Small intestine (tissue), 7 donors: ENCODE results near the gene CACNA1I. TPM values are rescaled to one million over a fixed set of nuclear protein-coding genes. Genes with fewer than 3 reads are reported as not detected.

Experiments
- DNase-seq, 2 donors: peaks; one replicate each; pipeline versions ENCODE4 v3.0.0 to v3.0.0-alpha.2; 2013
- FAIRE-seq: peaks from 2 replicates; lab custom pipeline; 2012; peaks lifted over from hg19 to GRCh38; lab: Jason Lieb, UNC
- H3K27ac ChIP-seq, 3 donors: one replicate each; pipeline ENCODE4 v1.5.1; 2013; ENCODE audit warnings: low read length in 2 of 3, mild to moderate bottlenecking in 2 of 3, control low read depth in 1 of 3, inconsistent platforms in 1 of 3, low read depth in 1 of 3, moderate library complexity in 1 of 3
- H3K27me3 ChIP-seq, 3 donors: one replicate each; pipeline ENCODE4 v1.6.1; 2013; ENCODE audit warnings: low read length in 3 of 3, inconsistent platforms in 1 of 3; ENCODE audit not compliant: control insufficient read depth in 3 of 3, insufficient read depth in 3 of 3
- H3K36me3 ChIP-seq, 3 donors: one replicate each; pipeline ENCODE4 v1.6.1; 2013; ENCODE audit warnings: low read length in 3 of 3, inconsistent platforms in 1 of 3, low read depth in 1 of 3, mild to moderate bottlenecking in 1 of 3, moderate library complexity in 1 of 3; ENCODE audit not compliant: control insufficient read depth in 3 of 3, insufficient read depth in 2 of 3
- H3K4me1 ChIP-seq, 3 donors: one replicate each; pipeline ENCODE4 v1.6.1; 2013; ENCODE audit warnings: low read length in 2 of 3, inconsistent platforms in 1 of 3, low read depth in 1 of 3, mild to moderate bottlenecking in 1 of 3, moderate library complexity in 1 of 3; ENCODE audit not compliant: control insufficient read depth in 3 of 3, insufficient read depth in 2 of 3
- H3K4me3 ChIP-seq, 3 donors: one replicate each; pipeline ENCODE4 v1.5.1; 2013; ENCODE audit warnings: low read length in 3 of 3, control low read depth in 1 of 3, inconsistent platforms in 1 of 3, low read depth in 1 of 3, mild to moderate bottlenecking in 1 of 3, moderate library complexity in 1 of 3
- H3K9me3 ChIP-seq, 2 donors: one replicate each; pipeline ENCODE4 v1.6.1; 2013; ENCODE audit warnings: low read depth in 1 of 2, low read length in 1 of 2; ENCODE audit not compliant: control insufficient read depth in 2 of 2, insufficient read depth in 1 of 2
- WGBS, 3 donors: extraction: QIAGEN DNeasy Blood & Tissue Kit; methylation state at CpG; one replicate each; pipeline ENCODE4 v1.1.7; 2013; 5-methylcytosine and 5-hydroxymethylcytosine counted together
- polyA plus RNA-seq, 4 donors: library from polyadenylated mRNA; stranded (reverse) in 3 of 4; unstranded in 1 of 4; fragments of 200-250 nt in 3 of 4; fragments of 120-200 nt in 1 of 4; gene quantifications; one replicate each; pipeline versions ENCODE4 v1.2.1 to v1.2.3, GENCODE V29; 2013
- donor health status: healthy with polysubstance abuse.
- donor health status: control.
- donor health status: control.
- donor health status: Bipolar disorder and iron deficiency.
- donor health status: healthy.

The CACNA1I gene
- polyA plus RNA-seq, 4 donors, result under 0.01 to 0.25 (median 0.18) TPM; not detected in 1

DNA sequence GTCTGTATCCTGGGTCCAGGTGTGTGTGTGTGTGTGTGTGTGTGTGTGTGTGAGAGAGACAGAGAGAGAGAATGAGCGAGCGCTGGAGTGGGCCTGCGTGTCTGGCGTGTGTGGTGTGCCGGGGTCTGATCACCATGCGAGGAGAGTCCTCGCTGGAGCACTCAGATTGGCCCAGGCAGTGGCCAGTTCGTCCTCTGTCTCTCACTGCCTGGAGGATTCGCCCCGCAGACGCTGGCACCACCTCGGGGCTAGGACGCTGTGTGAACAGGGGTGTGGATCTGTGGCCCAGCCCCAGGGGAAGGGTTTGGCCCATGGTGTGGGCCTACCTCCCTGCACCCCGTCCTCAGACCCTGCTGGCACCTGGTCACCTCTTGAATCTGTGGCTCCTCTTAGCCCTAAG lies 11.6 kb upstream of the CACNA1I start:
- DNase-seq (no peak), FAIRE-seq (no peak)
- Histone ChIP-seq H3K4me1 (no peaks in the 10 kb centered on the region), H3K36me3 (no peaks in the 10 kb centered on the region), H3K9me3 (no peaks in the 10 kb centered on the region), H3K27ac (no peak overlapping the region), H3K27me3 (peaks cover 3 to 64% (median 21%) of the 10 kb centered on the region in 3 donors), H3K4me3 (no peak overlapping the region)
- 85 to 88% (median 87%) methylated on average over 10 to 14 of the region's 14 CpGs for WGBS, 3 donors

DNA sequence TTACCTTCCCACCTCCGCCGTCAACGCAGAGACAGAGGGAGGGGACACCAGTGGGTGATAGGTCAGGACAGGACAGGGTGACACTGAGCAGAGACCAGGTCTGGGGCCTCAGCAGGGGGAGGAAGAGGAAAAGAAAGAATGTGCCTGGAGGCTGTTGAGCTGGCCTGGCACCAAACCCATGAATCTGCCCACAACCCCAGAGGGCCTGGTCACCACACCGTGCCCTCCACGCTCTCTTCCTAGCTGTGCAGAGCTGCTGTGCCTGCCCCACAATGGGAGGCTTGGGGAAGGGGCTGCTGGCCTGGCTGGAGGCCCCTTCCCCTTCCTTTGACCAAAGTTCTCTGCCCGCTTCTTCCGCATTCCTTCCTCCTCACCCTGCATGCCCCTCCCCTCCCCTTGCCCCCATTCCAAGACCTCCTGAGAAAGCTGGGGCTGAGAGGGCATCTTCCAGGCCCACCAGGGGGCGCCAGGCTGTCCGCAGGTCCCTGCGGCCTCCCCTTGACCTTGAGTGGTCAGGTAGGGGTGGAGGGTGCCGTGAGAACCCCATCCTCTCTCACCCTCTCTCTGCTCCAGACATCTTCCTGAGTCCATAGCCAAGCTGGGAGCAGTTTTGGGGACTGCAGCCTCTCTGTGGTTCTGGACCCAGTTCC lies 11.0 kb upstream of the CACNA1I start:
- H3K4me3 ChIP-seq, result no peak overlapping the region
- H3K9me3 ChIP-seq, result no peaks in the 10 kb centered on the region
- 31 to 56% (median 45%) methylated on average over 9 to 11 of the region's 11 CpGs for WGBS, 3 donors
- H3K27ac ChIP-seq, result no peak overlapping the region
- H3K4me1 ChIP-seq, result no peaks in the 10 kb centered on the region
- peaks cover 3 to 64% (median 21%) of the 10 kb centered on the region in 3 donors for H3K27me3 ChIP-seq
- DNase-seq (peak in 1 of 2 donors; percentile 23), FAIRE-seq (no peak)
- no peaks in the 10 kb centered on the region for H3K36me3 ChIP-seq

DNA sequence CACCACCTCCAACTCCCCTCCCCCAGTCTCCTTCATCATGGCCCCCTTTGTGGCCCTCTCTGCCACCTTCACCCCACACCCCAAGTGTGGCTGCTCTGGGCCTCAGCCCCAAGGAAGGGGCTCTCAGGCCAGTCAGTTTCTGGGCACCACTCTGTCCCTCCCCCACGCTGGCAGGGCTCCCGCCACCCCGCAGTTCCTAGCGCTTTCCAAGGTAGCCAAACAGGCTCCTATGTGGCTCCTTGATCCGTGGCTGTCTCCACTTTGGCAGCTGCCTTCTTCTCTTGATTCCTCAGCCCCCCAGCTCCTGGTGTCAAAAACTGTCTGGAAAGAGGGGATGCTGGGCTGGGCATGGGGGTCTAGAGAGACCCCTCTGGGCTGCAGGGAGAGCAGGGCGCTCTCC lies 10.4 kb upstream of the CACNA1I start:
- WGBS, 3 donors, result 29 to 49% (median 36%) methylated on average over 6 of the region's 6 CpGs
- Histone ChIP-seq H3K27me3 (peaks cover 3 to 64% (median 21%) of the 10 kb centered on the region in 3 donors), H3K4me3 (no peak overlapping the region), H3K9me3 (no peaks in the 10 kb centered on the region), H3K36me3 (no peaks in the 10 kb centered on the region), H3K4me1 (no peaks in the 10 kb centered on the region), H3K27ac (no peak overlapping the region)
- DNase-seq, result no peak
- FAIRE-seq, result no peak

DNA sequence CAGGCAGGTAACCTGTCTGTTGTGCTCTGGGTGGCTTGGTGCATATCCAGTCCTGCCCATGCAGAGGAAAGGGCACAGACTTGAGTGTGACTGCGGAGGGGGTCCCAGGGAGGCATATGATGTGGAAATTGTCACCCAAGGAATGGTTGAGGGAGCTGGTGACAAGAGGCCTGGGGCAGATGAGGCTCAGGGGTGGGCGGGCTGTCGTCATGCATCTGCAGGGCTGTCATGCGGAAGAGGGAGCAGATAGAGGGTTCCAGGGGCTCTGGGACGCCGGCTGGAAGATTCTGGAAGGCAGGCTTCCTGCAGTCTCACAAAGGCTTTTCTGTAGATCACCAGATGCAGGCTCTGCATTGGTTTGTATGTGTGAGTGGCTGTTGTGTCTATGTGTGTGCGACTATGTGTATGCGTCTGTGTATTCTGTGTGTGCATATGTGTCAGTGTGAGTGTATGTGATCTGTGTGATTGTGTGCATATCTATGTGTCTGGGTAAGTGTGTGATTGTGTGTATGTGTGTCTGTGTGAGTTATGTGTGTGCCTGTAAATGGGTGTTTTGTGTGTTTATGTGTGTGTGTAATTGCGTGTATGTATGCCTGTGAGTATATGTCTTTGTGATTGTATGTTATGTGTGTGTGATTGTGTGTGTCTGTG lies 7.6 kb upstream of the CACNA1I start:
- Histone ChIP-seq H3K36me3 (no peaks in the 10 kb centered on the region), H3K4me3 (no peak overlapping the region), H3K27ac (no peak overlapping the region), H3K27me3 (peaks cover 0 to 42% (median 12%) of the 10 kb centered on the region in 3 donors), H3K9me3 (peaks cover 0 to 2% of the 10 kb centered on the region in 2 donors), H3K4me1 (no peaks in the 10 kb centered on the region)
- DNase-seq (no peak), FAIRE-seq (no peak)
- 66 to 76% (median 75%) methylated on average over 9 of the region's 9 CpGs for WGBS, 3 donors

DNA sequence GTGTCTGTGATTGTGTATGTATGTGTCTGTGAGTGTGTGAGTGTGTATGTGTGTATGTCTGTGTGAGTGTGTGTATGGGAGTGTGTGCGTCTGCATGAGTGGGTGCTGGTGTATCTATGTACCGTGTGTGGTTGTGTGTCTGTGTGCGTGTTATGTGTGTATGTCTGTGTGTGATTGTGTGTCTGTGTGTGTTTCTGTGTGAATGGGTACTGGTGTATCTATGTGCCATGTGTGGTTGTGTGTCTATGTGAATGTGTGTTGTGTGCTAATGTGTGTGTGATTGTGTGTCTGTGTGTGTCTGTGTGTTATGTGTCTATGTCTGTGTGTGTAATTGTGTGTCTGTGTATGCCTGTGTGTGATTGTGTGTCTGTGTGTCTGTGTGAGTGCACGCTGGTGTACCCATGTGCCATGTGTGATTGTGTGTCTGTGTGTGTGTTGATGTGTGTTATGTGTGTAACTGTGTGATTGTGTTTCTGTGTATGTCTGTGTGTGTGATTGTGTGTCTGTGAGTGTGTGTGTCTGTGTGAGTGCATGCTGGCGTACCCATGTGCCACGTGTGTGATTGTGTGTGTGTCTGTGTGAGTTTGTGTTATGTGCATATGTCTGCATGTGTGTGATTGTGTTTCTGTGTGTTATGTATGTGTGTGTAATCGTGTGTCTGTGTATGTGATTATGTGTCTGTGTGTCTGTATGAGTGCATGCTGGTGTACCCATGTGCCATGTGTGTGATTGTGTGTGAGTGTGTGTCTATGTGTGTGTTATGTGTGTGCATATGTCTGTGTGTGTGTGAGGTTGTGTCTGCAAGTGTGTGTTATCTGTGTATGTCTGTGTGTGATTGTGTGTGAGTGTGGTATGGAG lies 6.8 kb upstream of the CACNA1I start:
- DNase-seq (no peak), FAIRE-seq (no peak)
- WGBS, 3 donors, result 79 to 89% (median 81%) methylated on average over 7 of the region's 7 CpGs
- no peaks in the 10 kb centered on the region for H3K36me3 ChIP-seq
- H3K9me3 ChIP-seq, result peaks cover 0 to 2% of the 10 kb centered on the region in 2 donors
- H3K27ac ChIP-seq, result no peak overlapping the region
- H3K27me3 ChIP-seq, result peaks cover 0 to 35% (median 6%) of the 10 kb centered on the region in 3 donors
- H3K4me3 ChIP-seq, result no peak overlapping the region
- no peaks in the 10 kb centered on the region for H3K4me1 ChIP-seq

DNA sequence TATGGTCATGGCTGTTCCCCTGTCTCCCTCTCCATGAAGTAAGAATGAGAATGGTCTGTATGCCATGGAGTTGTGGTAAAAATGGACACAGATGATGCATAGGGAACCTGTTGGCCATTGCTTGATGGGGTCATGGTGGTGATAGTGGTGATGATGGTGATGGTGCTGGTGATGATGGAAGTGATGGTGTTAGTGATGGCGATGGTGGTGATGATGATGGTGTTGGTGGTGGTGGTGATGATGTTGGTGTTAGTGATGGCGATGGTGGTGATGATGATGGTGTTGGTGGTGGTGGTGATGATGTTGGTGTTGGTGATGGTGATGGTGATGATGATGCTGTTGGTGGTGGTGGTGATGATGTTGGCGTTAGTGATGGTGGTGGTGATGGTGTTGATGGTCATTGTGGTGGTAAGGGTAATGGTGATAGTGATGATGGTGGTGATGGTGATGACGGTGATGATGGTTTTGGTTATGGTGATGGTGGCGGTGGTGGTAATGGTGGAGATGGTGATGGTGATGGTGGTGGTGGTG lies 5.1 kb upstream of the CACNA1I start:
- Histone ChIP-seq H3K4me3 (no peak overlapping the region), H3K9me3 (peaks cover 0 to 2% of the 10 kb centered on the region in 2 donors), H3K4me1 (no peaks in the 10 kb centered on the region), H3K27me3 (peaks cover 0 to 18% (median 0%) of the 10 kb centered on the region in 3 donors), H3K36me3 (no peaks in the 10 kb centered on the region), H3K27ac (no peak overlapping the region)
- no peak for DNase-seq
- no peak for FAIRE-seq
- 95 to 97% (median 96%) methylated on average over 5 of the region's 5 CpGs for WGBS, 3 donors

DNA sequence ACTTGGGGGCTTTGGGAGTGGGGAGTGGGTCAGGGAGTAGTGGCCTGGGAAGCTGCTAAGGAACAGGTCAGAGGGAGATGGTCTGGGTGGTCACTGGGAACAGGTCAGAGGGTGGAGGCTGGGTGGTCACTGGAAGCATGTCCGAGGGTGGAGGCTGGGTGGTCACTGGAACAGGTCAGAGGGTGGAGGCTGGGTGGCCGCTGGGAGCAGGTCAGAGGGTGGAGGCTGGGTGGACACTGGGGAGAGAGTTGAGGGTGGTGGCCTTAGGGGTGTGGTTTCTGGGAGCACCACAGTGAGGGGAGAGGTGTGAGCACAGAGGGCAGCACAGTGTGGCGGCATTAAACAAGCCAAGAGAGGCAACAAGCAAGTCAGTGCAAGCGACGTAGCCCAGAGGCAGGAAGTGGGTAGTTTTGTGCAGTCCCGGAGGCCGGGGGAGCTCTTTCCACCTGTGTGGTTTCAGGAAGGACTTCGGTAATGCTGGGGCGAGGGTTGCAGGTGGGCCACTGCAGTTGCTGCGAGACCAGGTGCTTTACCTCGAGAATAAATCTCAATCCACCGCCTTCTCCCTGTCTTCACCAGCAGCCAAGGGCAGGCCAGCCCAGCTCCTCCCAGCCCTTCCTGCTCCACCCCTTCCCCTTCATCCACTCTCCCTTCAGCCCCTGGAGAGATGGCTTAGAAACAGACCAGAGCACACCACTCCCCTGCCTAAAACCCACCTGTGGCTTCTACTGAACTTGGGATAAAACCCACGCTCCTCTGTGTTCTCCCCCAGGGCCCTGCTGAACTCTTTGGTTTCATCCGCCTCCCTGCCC lies 3.2 kb upstream of the CACNA1I start:
- WGBS, 3 donors, result 45 to 58% (median 57%) methylated on average over 11 to 14 of the region's 14 CpGs
- H3K4me3 ChIP-seq, result no peak overlapping the region
- H3K27me3 ChIP-seq, result peaks cover 0 to 5% (median 0%) of the 10 kb centered on the region in 3 donors
- FAIRE-seq, result no peak
- peaks cover 0 to 2% of the 10 kb centered on the region in 2 donors for H3K9me3 ChIP-seq
- peak in 1 of 2 donors; percentile 12 for DNase-seq
- no peak overlapping the region for H3K27ac ChIP-seq
- H3K4me1 ChIP-seq, result no peaks in the 10 kb centered on the region
- no peaks in the 10 kb centered on the region for H3K36me3 ChIP-seq
